Esophagus muscularis mucosa (tissue), 3 donors: ENCODE results near the gene MEF2A.

Experiments used
- POLR2AphosphoS5 ChIP-seq, 2 donors: sonication (generic); formaldehyde crosslinking; IDR thresholded peaks; one replicate each; pipeline ENCODE4 v1.6.1; 2017; ENCODE audit warnings: antibody characterized with exemption in 2 of 2
- TF ChIP-seq, protein P1 (sequence below), 3 experiments: fragments of 200-600 bp in 2 of 3; fragments of 450-650 bp in 1 of 3; sonication (generic) in 2 of 3; IDR thresholded peaks; one replicate each; pipeline ENCODE4 v1.5.1; 2017 to 2019; ENCODE audit warnings: antibody characterized with exemption in 3 of 3, mild to moderate bottlenecking in 2 of 3, moderate library complexity in 1 of 3

DNA sequence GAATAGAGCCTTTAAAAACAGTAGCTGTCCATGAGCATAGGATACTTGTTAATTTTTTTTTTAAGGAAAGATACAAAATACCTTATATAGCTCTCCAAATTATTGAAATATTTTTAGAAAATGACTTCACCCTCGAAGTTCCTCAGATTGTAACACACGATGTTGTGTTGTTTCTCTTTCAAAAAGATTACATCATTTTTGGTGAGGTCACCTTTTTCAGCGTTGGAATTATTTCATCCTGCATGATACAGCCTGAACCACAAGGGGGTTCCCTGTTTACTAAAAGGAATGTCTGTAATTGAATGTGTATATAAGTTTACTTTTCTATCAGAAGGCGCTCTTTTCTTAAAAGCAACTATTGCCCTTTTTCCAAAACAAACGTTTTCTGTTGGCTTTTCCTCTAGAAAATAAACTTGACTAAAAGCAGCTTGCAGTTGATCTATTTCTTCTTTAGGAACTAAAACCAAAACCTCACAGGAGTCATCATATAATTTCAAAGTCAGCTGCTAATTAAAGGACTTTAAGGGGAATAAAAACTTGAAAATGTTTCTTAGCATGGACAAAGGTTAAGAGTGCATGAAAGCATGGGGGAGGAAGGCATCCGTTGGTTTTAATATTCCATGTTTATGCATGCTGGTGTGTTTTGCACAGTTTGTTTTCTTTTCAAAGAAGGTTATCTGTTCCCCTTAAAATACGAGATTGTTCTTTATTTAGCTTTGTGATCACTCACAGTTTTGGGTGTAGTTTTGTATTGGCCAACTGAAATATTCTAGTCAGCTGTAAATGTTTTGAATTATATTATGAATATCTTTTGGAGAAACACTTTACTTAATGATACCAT, 138.0 kb downstream of the MEF2A start:
- TF ChIP-seq, protein P1, sequence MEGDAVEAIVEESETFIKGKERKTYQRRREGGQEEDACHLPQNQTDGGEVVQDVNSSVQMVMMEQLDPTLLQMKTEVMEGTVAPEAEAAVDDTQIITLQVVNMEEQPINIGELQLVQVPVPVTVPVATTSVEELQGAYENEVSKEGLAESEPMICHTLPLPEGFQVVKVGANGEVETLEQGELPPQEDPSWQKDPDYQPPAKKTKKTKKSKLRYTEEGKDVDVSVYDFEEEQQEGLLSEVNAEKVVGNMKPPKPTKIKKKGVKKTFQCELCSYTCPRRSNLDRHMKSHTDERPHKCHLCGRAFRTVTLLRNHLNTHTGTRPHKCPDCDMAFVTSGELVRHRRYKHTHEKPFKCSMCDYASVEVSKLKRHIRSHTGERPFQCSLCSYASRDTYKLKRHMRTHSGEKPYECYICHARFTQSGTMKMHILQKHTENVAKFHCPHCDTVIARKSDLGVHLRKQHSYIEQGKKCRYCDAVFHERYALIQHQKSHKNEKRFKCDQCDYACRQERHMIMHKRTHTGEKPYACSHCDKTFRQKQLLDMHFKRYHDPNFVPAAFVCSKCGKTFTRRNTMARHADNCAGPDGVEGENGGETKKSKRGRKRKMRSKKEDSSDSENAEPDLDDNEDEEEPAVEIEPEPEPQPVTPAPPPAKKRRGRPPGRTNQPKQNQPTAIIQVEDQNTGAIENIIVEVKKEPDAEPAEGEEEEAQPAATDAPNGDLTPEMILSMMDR (IDR thresholded peaks at IDR 0.05) = peak; percentile 47 to 70 (median 60)
- peak in 1 of 2 donors; percentile 33 for TF ChIP-seq POLR2AphosphoS5 (IDR thresholded peaks at IDR 0.05)
